ENCODE results near the gene DTX1. TPM values are rescaled to one million over a fixed set of nuclear protein-coding genes. Genes with fewer than 3 reads are reported as not detected.
A peak's percentile ranks its signal among the peaks of the same experiment; 100 is the strongest.

The DTX1 gene
- 5.2 TPM for polyA plus RNA-seq (ENCODE audit: insufficient read length)

DNA sequence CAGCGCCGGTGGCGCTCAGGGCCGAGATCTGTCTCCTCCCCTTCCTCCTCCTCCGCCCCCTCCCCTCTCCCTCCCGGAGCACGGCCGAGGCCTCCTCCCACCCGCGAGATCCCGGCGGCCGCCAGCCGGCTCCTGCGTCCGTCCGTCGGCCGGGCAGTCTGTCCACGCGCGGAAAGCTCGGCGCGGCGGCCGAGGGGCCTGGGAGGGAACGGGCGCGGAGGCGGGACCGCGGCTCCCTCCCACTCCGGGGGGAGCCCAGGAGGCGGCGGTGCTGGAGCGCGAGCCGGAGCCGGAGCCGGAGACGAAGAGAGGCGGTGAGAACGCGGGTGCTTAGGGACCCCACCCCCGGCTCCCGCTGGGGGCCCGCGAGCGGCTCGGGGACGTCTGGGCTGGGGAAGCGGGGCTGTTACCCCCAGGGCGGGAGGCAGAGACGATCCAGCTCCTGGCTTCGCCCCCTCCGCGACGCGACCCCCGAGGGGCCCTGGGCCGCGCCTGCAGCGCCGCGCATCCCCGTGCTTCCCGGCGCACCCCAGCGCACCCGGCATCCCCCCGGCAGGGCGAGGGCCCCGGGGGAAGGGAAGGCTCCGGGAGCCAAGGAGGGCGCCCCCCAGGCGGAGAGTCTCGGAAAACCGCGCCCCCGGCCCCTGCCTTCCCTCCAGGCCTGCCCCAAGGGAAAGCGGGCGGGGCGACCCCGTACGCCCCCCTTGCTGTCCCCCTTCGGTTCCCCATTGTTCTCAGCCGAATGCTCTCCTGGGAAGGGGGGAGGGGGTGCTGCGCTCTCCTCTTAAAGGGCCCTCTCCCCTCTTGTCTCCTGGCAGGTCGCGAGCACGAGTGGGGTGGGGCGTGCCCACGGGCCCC lies at the start of gene DTX1:
TSS of gene DTX1 (plus strand) at position 100 of the 858 bp plus-strand sequence. CDS start 1,463 bp downstream, outside the sequence.
- no peak for DNase-seq (ENCODE audit: low read depth)

DNA sequence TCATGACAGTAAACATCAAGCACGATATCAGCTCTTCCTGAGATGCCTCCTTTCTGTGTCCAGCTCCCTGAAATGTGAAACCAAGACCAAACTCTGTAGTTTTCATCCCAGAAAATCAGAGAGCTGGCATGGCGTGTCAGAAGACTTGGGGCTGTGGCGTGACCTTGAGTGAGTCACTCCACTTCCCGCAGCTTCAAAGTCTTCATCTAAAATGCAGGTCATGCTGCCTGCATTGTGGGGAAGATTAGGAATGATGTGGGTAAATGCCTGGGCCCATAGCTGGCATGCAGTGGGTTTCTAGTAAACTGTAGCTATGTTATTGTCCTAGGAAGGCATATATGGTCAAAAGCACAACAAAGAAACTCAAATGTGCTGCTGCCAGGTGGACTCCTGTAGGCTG lies 49.4 kb upstream of the DTX1 start:
- DNase-seq (ENCODE audit: low read depth): no peak

DNA sequence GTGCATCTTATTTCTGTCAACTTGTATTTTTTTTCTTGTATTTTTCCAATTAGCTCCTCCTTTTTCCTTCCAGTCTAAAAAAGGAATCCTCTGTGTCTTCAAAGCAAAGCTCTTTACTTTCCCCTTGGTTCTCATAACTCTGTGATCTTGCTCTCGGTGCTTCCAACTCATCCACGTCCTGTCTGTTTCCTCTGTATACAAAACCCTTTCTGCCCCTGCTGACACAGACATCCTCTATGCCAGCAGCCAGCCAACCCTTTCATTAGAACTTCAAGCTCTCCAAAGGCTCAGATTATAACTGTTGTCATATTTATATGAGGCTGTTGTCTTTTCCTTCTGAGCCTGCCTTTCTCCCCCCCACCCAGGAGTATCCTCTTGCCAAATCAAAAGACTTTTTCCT lies 45.8 kb upstream of the DTX1 start:
- DNase-seq (ENCODE audit: low read depth): no peak

DNA sequence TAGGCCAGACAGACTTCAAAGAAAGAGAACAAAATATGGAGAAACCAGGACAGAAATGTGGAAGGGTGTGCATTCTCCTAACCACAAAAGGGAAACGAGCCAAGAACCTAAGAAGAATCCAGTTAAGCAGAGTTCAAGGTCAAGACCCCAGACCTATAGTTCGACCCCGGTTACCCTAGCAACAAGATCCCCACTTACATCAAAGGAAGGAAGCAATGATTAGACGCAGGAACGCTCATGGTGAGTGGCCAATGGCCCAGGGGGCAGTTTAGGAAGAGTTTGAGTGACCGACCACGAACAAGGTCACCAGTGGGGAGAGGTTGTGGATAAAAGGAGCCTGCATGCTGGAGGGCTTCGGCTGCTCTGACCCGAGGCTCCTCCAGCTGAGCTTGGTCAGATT lies 42.0 kb upstream of the DTX1 start:
- DNase-seq (ENCODE audit: low read depth): no peak

DNA sequence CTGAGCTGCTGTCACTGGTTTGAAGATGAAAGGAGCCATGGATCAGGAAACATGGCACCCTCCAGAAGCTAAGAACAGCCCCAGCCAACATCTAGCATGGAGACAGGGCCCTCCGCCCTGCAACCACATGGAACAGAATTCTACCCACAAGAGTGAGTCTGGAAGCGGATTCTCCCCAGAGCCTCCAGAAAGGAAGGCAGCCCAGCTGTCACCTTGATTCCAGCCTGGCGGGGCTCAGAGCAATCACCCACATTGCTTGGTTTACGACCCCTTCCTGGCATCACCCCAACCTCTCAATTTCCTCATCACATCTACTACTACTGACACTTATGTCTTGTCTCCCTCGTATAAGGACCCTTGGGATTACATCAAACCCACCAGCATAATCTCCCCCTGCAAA lies 39.7 kb upstream of the DTX1 start:
- no peak for DNase-seq (ENCODE audit: low read depth)

DNA sequence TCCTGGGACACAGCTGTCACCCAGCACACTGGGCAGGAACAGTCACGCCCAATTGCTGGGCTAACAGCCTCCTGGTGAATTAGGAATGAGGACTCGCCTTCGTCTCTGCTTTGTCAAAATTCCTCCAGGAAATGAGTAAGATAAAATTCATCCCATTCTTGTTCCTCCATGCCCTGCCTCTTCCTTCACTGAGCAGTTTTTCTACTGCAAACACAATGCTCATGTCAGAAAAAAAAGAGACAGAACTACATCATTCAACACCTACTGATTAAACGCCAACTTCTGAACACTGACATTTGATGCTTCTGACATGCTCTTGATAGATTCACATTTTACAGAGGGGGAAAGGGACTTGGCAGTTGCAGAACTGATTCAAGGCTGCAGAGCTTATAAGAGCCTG lies 37.5 kb upstream of the DTX1 start:
- DNase-seq (ENCODE audit: low read depth): no peak

DNA sequence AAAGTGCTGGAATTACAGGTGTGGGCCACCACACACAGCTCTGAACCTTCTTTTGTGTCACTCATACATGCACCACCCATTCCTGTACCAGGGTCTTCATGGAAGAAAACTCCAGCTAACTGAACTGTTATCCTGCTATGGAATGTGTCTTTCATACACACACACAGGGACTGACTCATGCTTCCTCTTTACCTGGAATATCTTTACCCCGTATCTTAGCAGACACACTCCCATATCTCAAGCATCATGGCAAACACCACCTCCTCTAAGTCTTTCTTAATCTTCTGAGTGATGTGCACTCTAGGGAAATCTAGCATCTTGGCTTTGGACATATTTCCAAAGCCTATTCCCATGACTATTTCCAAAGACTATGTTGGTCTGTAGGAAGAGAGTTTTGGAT lies 35.0 kb upstream of the DTX1 start:
- no peak for DNase-seq (ENCODE audit: low read depth)

DNA sequence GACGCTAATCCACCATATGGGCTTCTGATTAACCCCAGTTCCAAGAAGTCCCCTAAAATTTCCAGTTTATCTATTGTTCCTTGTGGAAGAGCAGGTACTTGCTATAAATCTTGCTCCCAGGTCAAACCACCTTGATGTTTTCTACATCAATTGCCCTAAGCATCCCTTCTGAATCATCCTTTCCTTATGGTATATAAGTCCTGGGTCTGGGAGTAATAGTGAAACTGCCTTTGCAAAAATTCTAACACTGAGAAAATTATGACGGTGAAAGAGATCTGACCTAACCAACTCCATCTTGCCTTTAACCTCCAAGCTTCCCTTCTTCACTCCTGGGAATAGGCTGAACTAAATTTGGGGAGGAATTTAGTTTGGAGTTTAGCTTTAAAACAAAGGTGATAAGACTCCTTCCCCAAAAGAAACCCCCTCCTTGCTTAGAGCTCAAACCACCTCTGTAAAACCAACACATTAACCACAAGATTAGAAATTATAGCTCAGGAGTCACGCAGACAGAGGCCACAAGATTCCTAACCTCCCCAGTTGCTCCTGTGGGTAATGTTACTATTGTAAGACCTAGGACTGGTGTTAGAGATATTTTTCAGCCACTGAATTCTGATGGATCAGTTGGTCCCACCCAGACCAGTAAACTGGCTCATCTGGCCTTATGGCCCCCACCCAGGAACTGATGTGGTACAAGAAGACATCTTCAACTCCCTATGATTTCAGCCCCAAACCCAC lies 33.8 kb upstream of the DTX1 start:
- DNase-seq (ENCODE audit: low read depth): no peak

DNA sequence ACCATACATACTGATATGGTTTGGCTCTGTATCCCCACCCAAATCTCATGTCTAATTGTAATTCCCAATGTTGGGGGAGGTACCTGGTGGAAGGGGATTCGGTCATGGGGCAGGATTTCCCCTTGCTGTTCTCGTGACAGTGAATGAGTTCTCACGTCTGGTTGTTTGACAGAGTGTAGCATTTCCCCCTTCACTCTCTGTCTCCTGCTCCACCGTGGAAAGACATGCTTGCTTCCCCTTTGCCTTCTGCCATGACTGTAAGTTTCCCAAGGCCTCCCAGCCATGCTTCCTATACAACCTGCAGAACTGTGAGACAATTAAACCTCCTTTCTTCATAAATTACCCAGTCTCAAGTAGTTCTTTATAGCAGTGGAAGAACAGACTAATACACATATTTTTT lies 28.8 kb upstream of the DTX1 start:
- no peak for DNase-seq (ENCODE audit: low read depth)

DNA sequence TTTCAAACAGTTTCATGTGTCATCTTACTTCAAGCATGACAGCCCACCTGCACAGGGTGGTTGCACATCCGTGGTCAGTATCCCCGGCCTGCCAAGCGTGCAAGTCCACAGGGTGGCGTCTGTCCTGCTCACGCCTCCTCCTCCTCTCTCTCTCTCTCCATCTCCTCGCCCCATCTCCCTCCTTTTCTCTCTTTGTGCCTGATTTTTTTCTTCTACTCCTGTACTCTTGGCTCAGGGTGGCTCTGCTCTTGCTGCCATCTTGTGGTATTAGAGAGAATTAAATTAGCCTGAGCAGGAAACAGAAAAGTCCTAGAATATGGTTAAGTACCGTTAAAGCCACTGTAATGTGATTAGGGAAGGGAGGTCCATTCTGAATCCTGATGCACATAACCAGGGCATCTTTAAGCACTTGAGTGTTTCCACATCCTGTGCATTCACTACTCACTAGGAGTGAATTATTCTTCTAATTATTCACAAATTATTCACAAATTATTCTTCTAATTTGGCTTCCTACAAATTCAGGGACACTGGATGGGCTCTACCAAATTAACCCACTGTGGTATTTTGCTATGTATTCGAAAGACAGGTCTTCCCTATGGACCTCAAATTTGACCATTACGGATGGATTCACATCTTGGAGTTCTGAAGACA lies 25.5 kb upstream of the DTX1 start:
- peak; percentile 32 for DNase-seq (ENCODE audit: low read depth)

DNA sequence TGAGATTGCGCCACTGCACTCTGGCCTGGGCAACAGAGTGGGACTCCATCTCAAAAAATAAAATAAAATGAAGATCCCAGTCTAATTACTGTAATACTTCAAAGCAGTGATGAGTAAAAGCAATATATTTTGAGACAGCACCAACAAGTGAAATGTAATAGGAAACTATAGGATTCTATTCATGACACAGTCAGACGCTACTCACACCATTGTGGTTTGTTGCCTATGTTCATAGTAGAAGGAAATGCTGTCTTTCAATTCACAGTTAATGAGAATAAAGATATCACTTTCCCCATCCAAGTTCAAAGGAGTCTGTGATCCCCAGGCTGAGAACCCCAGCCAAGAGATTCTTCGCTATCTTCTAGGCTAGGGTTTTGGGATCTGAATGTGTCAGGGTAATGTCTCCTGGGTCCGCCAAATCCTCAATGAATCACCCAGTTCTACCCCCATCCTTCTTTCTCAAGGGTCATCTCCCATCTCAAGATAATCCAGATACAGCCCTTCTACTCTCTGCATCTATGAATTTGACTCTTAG lies 16.6 kb upstream of the DTX1 start:
- no peak for DNase-seq (ENCODE audit: low read depth)

DNA sequence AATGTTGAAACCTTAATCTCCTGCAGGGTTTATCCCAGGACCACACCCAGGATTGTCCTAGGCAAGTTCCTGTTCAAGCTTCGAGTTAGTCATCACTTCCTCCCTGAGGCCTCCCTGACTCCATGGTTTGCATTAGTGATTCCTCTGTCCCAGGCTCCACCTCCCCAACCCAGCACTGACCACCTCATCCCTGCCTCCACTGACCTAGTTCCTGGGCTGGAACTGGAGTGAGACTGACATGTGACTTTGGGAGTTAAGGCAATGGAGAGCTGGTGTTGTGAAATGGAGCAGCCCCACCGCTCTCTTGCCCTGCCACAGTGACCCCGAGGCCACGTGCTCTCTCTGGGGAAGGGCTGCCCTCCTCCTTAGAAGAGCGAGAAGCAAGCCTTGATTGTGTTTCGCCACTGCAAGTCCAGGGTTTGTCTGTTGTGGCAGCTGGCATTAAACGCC lies 15.8 kb upstream of the DTX1 start:
- DNase-seq (ENCODE audit: low read depth): no peak

DNA sequence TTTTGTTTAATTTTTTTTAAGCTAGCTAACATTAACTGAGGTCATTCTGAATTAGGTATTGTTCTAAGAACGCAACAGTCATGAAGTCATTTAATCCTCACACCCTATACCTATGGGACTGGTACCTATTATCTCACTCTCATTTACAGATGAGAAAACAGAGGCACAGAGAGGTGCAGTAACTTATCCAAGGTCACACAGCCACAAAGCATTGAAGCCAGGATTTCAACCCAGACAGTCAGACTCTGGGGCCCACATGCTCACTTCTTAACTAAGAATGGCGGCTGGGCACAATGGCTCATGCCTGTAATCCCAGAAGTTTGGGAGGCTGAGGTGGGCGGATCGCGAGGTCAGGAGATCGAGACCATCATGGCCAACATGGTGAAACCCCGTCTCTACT lies 15.0 kb upstream of the DTX1 start:
- no peak for DNase-seq (ENCODE audit: low read depth)

DNA sequence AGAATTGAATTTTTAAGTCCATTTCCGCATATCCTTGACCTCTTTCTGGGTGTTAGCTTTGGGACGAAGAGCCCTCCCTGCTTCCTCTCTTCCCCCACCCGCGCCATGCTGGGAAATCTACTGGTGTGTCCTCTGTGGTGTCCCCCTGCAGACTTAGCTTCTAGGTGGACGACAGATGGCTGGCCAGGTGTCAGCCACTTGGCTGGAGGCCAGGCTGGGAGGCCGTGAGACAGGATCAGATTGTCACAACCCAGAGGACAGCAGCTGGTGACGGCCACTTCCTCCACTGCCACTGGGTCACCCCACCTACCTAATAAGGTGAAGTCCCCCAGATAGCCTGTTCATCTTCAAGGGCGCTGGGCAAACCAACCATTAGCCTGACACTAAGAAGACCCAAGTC lies 13.3 kb upstream of the DTX1 start:
- DNase-seq (ENCODE audit: low read depth): no peak

DNA sequence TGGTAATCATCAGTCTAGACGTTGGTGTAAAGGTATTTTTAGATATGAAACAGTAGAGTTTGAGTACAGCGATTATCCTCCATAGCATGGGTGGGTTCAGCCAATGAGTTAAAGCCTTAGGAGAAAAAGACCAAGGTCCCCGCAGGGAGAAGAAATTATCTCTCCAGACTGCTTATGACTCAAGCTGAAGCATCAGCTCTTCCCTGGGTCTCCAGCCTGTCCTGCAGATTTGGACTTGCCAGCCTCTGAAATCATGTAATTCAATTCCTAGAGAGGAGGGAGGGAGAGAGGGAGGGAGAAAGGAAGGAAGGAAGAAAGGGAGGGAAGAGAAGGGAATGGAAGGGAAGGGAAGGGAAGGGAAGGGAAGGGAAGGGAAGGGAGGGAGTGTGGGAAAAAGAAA lies 12.0 kb upstream of the DTX1 start:
- DNase-seq (ENCODE audit: low read depth): no peak

DNA sequence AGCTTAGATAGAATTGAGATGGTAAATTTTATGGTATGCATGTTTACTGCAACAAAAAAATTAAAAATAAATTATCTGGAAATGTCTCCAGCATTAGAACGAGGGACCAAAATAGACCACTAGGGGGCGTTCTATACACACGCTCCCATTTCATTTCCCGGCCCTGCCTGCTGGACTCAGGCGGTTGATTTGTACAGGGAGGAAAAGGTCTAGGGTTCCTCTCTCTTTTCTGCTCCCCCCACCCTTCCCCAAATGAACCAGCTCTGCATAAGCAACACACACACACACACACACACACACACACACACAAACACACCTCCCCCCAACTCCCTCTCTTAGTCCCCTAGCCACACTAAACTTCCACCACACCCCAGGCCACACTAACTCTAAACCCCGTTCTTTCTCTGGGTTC lies 7.8 kb upstream of the DTX1 start:
- DNase-seq (ENCODE audit: low read depth): peak; percentile 40

DNA sequence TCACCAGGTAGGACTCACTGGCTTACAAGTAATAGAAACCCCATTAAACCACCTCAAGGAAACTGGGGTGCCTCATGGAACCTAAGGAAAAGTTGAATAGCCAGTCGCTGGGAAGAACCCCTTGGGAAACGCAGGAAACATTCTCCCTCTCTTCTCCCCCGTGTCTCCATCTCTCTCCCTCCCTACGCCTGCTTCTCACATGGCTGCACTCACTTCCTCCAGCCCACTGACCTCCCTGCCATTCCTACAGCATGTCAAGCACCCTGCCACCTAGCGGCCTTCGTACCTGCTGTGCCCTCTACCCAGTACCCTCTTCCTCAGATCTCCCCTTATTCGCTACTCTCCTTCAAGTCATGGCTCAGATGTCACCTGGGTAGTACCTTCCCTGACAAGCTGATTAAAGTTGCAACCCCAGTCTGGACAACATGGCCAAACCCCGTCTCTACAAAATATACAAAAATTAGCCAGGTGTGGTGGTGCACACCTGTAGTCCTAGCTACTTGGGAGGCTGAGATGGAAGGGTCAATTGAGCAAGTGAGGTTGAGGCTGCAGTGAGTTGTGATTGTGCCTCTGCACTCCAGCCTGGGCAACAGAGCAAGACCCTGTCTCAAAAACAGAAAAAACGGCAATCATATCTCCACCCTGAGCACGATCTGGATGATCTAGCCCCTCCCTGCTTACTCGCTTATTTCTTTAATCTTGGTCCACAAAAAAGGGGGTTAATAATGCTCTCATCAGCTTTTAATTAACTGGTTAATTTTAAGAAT lies 6.4 kb upstream of the DTX1 start:
- DNase-seq (ENCODE audit: low read depth): no peak

DNA sequence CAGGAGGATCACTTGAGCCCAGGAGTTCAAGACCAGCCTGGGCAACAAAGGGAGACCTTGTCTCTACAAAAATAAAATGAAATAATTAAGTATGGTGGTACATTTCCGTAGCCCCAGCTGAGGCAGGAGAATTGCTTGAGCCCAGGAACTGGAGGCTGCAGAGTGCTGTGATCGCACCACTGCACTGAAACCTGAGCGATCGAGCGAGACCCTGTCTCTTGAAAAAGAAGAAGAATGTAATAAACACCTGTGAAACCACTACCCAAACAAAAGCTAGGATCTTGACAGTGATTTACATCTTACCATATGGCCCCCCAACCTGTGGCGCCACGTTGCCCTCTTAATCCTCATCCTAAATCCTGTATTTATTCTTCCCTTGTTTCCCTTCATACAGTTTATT lies 5.7 kb upstream of the DTX1 start:
- no peak for DNase-seq (ENCODE audit: low read depth)

DNA sequence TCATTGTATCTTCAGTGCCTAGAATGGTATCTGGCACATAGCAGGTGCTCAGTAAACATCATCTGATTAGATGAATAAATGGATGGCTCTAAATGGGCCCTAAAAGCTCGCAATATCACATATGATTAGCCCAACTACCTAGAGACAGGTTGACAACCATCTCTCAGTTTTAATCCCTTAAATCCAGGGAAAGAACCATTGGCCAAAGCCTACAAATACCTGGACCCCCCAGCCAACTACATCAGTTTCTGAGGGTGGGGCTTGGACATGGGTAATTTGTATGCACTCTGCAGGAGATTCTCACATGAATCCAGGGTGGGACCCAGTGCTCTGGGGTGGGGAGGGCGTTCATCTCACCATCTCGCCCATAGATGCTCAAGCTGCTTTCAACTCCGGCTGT lies 4.8 kb upstream of the DTX1 start:
- DNase-seq (ENCODE audit: low read depth): no peak

DNA sequence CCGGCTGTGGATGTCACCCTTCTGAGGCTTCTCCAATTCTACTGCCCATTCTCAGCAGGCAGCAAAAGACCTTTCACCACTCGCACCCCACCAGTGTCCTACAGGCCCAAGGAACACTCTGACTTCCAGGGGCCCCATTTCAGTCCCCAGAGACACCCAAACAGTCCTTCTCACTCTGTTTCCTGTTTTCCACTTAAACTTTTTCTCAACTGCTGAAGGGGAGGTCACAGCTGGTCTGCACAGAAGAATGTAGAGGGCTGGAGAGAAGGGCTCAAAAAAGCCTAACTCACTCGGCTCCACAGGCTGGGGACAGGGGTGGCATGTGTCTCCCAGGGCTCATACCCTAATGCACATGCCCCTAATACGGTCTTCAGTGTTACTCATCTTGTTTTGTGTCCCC lies 4.2 kb upstream of the DTX1 start:
- no peak for DNase-seq (ENCODE audit: low read depth)

DNA sequence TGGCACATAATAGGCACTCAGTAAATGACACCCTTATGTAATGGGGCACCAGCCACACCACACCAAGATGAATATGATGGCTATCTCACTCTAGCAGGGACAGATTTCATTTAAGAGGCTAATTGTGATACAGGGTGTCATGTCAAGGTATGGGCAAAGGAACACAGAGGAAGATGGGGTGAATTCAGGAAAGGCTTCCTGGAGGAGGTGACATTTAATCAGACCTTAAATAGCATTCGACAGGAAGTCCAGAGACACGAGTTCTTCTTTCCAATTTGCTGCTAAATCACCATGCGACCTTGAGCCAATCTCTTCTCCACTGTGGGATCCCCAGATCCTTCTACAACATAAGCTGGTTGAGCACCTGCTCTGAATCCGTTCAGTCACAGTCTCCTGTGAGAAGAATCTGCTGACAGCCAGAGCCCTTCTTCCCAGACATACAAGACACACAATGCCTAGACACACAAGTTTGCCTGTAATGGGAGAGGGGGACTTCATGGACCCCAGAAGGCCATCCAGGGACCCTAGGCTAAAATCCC lies 1.5 kb upstream of the DTX1 start:
- DNase-seq (ENCODE audit: low read depth): no peak
